HL-60 (cell line): ENCODE measurements around the gene KAT8.

Experiments
- DNase-seq, 2 experiments: peaks; one replicate each; pipeline ENCODE4 v3.0.0-alpha.2; 2010 to 2020; ENCODE audit warnings: low read depth in 1 of 2, low spot score in 1 of 2
- H3K27ac ChIP-seq: fragments of 250-450 bp; sonication (Bioruptor Pico); replicated peaks from 2 replicates; pipeline ENCODE4 v1.5.1; 2020; ENCODE audit warnings: mild to moderate bottlenecking, moderate library complexity
- H3K27me3 ChIP-seq: fragments of 250-450 bp; sonication (Bioruptor Pico); 2 replicates; pipeline ENCODE4 v1.5.1; 2021; ENCODE audit warnings: mild to moderate bottlenecking, moderate library complexity; ENCODE audit not compliant: insufficient read depth, poor library complexity, severe bottlenecking
- H3K4me3 ChIP-seq: replicated peaks from 2 replicates; pipeline ENCODE4 v1.5.1; 2011; ENCODE audit warnings: mild to moderate bottlenecking, control low read depth, low read length; ENCODE audit not compliant: insufficient read depth
- GABPA ChIP-seq: IDR thresholded peaks from 2 replicates; pipeline ENCODE4 v1.6.1; 2012; ENCODE audit warnings: low read depth
- POLR2AphosphoS5 ChIP-seq: IDR thresholded peaks from 2 replicates; pipeline ENCODE4 v1.6.1; 2012; ENCODE audit warnings: low read depth
- SPI1 ChIP-seq: IDR thresholded peaks from 2 replicates; pipeline ENCODE4 v1.6.1; 2012; ENCODE audit warnings: low read depth, mild to moderate bottlenecking, borderline replicate concordance
- TF ChIP-seq, protein P1 (sequence below): IDR thresholded peaks from one replicate; pipeline ENCODE4 v1.5.1; 2011; ENCODE audit warnings: low read length, control low read depth, inconsistent platforms; ENCODE audit not compliant: insufficient read depth
- TF ChIP-seq, protein P2 (sequence below): IDR thresholded peaks from 2 replicates; pipeline ENCODE4 v1.6.1; 2012; ENCODE audit warnings: low read depth; ENCODE audit not compliant: insufficient replicate concordance

The KAT8 gene

DNA sequence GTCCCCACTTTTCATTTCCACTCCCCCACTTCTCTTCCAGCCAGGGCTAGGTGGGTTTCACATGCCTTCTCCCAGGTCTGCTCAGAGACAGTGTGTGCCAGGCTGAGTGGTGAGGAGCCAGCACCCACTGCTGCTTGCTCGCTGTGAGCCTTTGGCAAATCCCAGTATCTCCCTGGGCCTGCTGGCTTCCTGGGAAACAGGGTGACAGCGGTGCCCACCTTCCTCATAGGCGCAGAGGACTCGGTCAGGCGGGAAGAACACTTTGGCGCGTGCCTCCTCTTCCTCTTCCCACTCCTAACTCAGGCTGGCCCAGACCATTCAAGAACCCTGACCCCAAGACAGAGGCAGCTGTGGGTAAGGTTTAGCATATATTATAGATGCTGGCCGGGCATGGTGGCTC lies 28.3 kb upstream of the KAT8 start:
- TF ChIP-seq, protein P1, sequence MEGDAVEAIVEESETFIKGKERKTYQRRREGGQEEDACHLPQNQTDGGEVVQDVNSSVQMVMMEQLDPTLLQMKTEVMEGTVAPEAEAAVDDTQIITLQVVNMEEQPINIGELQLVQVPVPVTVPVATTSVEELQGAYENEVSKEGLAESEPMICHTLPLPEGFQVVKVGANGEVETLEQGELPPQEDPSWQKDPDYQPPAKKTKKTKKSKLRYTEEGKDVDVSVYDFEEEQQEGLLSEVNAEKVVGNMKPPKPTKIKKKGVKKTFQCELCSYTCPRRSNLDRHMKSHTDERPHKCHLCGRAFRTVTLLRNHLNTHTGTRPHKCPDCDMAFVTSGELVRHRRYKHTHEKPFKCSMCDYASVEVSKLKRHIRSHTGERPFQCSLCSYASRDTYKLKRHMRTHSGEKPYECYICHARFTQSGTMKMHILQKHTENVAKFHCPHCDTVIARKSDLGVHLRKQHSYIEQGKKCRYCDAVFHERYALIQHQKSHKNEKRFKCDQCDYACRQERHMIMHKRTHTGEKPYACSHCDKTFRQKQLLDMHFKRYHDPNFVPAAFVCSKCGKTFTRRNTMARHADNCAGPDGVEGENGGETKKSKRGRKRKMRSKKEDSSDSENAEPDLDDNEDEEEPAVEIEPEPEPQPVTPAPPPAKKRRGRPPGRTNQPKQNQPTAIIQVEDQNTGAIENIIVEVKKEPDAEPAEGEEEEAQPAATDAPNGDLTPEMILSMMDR = no peak
- Histone ChIP-seq H3K27me3 (no peaks in the 10 kb centered on the region), H3K4me3 (no peak overlapping the region), H3K27ac (no peak overlapping the region)
- DNase-seq = no peak

DNA sequence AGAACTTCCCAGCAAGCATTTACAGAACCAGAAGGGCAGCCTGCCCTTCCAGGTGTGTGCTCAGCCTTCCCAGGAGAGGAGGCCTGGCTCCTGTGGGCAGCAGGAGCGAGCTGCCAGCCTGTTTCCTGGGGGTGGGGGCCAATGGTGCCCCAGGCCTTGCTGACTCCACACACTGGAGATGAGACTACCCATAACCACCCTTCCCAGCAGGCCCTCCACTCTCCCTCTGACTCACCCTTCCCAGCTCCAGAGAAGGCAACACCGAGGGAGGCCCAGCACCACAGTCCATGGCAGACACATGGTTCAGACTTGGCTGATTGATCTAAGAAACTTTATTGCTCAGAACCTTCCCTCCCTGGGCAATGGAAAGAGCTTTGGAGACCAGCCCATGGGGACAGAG lies 26.9 kb upstream of the KAT8 start:
- no peaks in the 10 kb centered on the region for H3K27me3 ChIP-seq
- DNase-seq = no peak

DNA sequence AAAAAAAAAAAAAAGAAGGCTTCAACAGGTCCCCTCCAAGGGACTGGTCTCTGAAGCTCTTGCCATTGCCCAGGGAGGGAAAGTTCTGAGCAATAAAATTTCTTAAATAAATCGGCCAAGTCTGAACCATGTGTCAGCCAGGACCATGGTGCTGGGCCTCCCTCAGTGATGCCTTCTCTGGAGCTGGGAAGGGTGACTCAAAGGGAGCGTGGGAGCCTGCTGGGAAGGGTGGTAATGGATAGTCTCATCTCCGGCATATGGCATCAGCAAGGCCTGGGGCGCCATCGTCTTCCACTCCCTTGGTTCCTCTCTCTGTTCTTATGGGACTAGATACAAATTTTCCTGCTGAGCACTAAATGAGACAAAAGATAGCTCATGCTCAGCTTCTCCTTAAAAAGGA lies 25.1 kb upstream of the KAT8 start:
- Histone ChIP-seq H3K4me3 (no peak overlapping the region), H3K27ac (no peak overlapping the region), H3K27me3 (no peaks in the 10 kb centered on the region)
- TF ChIP-seq POLR2AphosphoS5 (no peak), SPI1 (no peak), GABPA (no peak)
- TF ChIP-seq, protein P2, sequence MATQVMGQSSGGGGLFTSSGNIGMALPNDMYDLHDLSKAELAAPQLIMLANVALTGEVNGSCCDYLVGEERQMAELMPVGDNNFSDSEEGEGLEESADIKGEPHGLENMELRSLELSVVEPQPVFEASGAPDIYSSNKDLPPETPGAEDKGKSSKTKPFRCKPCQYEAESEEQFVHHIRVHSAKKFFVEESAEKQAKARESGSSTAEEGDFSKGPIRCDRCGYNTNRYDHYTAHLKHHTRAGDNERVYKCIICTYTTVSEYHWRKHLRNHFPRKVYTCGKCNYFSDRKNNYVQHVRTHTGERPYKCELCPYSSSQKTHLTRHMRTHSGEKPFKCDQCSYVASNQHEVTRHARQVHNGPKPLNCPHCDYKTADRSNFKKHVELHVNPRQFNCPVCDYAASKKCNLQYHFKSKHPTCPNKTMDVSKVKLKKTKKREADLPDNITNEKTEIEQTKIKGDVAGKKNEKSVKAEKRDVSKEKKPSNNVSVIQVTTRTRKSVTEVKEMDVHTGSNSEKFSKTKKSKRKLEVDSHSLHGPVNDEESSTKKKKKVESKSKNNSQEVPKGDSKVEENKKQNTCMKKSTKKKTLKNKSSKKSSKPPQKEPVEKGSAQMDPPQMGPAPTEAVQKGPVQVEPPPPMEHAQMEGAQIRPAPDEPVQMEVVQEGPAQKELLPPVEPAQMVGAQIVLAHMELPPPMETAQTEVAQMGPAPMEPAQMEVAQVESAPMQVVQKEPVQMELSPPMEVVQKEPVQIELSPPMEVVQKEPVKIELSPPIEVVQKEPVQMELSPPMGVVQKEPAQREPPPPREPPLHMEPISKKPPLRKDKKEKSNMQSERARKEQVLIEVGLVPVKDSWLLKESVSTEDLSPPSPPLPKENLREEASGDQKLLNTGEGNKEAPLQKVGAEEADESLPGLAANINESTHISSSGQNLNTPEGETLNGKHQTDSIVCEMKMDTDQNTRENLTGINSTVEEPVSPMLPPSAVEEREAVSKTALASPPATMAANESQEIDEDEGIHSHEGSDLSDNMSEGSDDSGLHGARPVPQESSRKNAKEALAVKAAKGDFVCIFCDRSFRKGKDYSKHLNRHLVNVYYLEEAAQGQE = no peak
- TF ChIP-seq, protein P1 = no peak
- DNase-seq = no peak

More for the DNA sequence above, 26.9 kb upstream of the KAT8 start:
- H3K4me3 ChIP-seq = no peak overlapping the region
- H3K27ac ChIP-seq = no peak overlapping the region
- TF ChIP-seq GABPA = no peak
- TF ChIP-seq, protein P1 = no peak
- TF ChIP-seq SPI1 = no peak
- TF ChIP-seq POLR2AphosphoS5 = no peak
- TF ChIP-seq, protein P2 = no peak

DNA sequence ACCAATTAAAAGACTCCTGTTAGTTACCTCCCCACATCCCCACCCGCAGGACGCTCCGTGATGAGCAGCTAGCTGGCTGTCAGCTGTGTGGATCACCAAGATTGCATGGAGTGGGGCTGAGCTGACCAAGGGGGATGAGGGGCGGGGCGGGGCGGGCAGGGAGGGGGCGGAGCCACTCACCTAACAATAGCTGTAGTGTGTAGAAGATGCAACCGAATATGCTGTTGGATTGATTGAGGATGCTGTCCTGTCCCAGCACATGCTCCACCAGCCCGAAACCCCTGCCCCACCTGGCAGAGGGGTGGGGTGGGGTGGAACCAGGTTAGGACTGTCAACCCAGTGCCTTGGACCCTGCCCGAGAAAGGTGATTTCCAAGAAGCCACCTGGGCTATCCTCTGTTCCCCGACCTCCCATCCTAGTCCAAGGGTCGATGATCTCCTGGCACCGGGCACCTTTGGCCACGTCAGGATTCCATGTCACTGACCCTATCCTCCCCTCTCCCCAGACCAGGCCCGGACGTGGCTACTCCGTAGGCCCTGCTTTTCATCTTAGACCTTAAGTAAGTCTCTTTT lies 24.2 kb upstream of the KAT8 start:
- no peak overlapping the region for H3K27ac ChIP-seq
- TF ChIP-seq, protein P2 = no peak
- TF ChIP-seq, protein P1 = no peak
- TF ChIP-seq GABPA (no peak), SPI1 (no peak), POLR2AphosphoS5 (no peak)
- peak in 1 of 2 experiments; percentile 26 for DNase-seq

More for the DNA sequence above, 24.2 kb upstream of the KAT8 start:
- Histone ChIP-seq H3K4me3 (peak overlapping the region; percentile 79), H3K27me3 (no peaks in the 10 kb centered on the region)
